NOMO-1 treated with dmso at 0.1 percent for 144 hours (cell line): ENCODE data around the gene TANGO6.
"Not testable (repeated sequence)": the region's sequence is repeated elsewhere in the genome, so short reads cannot be mapped to it uniquely, and the experiment has no call there.

ENCODE experiments used
- DNase-seq: peaks from one replicate; lab custom pipeline; 2025; ENCODE audit not compliant: unreplicated experiment; lab: John Stamatoyannopoulos, UW

Gene TANGO6

DNA sequence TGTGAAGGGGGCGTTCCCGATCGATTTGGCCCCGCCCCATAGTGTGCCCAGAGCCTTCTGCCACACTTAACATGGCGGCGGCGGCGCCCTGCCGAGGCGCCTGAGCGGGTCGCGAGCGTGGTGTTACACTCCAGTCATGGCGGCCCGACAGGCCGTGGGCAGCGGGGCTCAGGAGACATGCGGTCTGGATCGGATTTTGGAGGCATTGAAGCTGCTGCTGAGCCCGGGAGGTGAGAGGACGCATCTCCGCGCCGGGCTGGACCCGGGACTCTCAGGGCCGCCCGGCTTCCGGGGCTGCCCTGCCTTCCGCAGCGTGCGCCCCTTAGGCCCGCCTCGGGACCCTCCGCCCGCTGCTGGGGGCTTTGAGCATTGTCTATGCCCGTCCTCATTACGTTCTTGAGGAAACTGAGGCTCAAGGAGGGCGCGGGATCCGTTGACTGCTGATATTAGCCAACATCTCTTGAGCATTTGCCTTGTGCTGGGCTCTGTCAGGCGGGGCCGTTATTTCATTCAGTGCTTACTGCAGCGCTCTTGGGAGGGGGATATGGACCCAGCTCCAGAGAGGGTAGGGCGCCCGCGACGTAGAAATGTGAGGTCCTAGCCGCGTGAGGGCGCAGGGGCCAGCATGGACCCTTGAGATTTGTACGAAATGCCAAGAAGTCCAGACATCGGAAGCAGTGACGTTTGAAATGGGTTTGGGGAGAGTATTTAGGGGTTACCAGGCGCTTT lies at the start of gene TANGO6:
TSS of gene TANGO6 (plus strand) at position 50 of the 729 bp plus-strand sequence. CDS start at position 137, 87 bp downstream.
- peak; percentile 71 for DNase-seq

DNA sequence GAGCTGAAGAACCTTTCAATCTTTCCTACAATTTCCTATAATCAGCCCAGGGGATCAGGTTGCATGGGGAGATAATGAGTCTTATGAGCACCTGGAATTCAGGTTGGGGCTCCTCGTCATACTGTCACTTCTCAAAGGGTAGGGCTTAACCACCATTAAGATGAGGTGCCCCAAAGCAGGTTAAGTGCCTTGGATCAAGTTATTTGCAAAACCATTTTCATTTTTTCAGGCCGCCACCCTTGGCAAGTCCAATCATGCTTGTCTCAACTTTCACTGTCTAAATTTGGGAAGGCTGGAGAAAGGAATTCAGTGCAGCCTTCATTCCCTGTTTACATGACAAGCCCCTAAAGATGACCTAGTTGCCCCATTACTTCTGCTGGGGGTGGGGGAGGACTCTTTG lies 44.9 kb upstream of the TANGO6 start:
- no peak for DNase-seq

DNA sequence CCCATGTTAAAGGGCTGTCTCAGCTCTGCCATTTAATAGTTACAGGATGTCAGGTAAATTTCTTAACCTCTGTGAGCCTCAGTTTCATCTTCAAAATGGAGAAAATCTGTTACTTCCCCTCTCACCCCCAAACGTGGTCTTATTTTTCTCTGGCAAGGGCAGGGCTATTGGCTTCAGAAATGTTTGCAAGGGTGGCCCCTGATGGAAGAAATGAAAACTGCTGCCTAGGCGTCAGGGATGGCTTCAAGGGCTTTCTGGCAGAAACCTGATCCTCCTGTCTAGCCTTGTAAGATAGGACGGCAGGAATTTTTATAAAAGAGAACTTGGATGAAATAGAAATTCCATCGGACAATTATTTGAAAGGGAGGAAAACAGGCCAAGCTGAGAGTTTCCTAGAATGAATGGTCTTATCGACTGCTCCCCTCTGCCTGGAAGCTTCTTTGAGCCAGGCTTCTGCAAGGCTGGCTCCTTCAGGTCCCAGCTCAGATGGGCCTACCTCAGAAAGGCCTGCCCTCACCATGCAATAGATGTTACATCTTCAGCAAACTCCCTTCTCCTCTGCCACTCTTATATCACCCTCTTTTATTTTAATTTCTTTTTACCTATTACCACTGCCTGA lies 43.0 kb upstream of the TANGO6 start:
- DNase-seq: peak; percentile 71

DNA sequence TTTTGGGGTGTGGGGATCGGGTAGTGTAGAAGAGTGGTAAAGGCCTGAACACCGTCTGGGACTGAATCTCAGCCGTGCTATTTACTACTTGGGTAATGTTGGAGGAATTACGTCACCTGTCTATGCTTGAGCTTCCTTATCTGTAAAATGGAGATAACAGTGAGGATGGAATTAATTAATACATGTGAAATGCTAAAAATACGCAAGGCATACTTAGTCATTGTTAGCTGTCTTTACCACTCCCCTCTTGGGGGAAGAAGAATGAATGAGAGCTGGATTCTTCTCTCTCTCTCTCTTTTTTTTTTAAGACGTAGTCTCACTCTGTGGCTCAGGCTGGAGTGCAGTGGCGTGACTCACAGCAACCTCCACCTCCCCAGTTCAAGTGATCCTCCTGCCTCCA lies 41.1 kb upstream of the TANGO6 start:
- no peak for DNase-seq

DNA sequence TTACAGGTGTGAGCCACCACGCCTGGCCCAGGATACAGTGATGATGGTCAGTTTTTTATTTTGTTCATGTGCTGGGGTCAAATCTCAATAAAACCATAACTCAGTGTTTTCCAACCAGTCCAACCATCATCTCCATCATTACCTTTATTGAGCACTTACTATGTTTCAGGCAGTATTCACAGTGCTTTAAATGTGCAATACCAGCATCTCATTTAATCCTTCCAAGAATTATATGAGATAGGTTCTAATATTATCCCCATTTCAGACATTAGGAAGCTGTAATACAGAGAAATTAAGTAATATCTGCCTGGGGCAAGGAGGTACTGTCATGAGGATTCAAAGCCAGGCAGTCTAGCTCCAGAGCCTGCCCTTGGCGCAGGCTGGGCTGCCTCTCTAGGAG lies 36.9 kb upstream of the TANGO6 start:
- DNase-seq: no peak

DNA sequence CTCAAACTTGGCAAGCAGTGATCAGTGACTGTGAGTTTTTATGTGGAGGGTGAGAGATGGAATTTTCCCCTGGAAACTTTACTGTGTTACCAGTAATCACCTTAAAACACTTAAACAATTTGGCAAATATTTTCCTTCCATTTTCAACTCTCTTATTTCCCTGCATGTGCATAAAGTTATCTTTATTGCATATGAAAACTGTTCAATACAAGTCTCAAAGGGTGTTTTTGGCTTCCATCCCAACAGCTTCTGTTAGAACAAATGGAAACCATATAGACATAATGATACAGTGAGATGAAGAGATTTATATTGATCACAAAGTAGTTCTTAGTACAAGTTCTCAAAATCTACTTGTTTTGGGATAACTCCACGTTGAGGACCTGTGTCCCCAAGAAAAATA lies 36.4 kb upstream of the TANGO6 start:
- no peak for DNase-seq

DNA sequence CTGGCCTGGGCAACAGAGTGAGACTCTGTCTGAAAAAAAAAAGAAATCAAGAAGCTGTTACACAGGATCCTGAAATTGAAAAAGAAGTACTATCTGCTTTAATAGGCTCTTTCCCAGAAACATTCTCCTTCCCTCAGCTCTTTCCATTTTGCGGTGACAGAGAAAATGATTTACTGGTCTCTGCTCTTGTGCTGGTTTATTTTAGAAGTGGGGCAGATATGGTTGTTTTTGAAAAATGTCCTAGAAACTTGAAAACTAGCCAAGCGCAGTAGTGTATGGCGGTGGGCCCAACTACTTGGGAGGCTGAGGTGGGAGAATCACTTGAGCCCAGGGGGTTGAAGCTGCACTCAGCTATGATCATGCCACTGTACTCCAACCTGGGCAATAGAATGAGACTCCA lies 28.8 kb upstream of the TANGO6 start:
- DNase-seq: no peak

DNA sequence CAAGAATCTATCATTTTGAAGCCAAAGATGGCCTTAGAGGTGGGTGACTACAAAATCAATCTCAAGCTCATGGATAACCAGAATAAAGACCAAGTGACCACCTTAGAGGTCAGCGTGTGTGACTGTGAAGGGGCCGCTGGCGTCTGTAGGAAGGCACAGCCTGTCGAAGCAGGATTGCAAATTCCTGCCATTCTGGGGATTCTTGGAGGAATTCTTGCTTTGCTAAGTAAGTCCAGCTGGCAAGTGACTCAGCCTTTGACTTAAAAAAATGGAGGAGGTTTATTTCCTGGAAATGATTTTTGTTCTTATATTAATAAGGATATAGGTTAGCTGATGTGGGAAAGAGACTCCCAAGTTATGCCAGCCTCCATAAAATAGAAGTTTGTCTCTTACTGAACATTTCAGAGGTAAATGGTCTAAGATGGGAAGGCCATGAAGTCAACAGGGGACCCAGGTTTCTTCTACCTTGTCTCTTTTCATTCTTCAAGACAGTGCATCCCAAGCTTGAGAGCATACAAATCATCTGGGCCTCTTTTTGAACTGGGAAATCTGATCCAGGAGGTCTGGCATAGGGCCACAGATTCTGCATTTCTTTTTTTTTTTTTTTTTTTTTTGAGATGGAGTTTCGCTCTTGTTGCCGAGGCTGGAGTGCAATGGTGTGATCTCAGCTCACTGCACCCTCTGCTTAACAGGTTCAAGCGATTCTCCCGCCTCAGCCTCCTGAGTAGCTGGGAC lies 19.8 kb upstream of the TANGO6 start:
- DNase-seq: no peak

DNA sequence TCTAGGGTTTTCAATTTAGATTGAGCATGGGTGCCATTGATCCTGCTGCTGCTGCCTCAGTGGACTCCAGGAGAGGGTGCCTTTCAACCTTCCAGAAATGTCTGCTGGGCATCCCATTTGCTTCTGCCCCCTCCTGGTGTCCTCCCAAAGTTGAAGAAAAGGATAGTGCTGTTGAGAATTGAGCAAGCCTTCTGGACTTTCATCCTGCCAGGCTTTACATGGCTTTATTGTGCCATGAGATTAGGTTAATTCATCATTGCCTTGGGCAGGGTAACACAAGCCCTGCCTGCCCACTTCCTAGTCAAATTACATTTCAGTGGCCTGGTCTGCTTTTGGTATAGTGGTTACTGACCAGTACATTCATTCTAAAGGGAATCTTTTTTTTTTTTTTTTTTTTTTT lies 17.9 kb upstream of the TANGO6 start:
- no peak for DNase-seq

DNA sequence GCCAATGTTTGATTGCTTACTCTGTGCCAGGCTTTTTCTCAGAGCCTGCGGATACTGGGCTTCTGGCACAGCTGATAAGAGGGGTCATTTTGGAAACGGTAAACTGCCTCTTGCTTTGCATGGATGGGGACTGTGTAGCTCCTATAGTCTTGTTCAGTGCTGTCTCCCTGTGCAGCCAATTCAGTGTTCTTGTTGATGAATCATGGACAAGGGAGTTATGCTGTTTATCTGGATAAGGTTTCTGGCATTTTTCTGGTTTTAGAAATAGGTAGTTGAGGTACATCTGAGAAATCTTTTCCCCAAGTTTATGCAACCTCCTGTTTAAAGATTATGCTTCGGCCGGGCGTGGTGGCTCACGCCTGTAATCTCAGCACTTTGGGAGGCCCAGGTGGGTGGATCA lies 16.7 kb upstream of the TANGO6 start:
- DNase-seq: no peak

DNA sequence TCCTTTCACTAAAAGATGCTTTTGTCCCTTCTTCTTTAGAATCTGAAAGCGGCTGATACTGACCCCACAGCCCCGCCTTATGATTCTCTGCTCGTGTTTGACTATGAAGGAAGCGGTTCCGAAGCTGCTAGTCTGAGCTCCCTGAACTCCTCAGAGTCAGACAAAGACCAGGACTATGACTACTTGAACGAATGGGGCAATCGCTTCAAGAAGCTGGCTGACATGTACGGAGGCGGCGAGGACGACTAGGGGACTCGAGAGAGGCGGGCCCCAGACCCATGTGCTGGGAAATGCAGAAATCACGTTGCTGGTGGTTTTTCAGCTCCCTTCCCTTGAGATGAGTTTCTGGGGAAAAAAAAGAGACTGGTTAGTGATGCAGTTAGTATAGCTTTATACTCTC lies 10.1 kb upstream of the TANGO6 start:
- DNase-seq: no peak

DNA sequence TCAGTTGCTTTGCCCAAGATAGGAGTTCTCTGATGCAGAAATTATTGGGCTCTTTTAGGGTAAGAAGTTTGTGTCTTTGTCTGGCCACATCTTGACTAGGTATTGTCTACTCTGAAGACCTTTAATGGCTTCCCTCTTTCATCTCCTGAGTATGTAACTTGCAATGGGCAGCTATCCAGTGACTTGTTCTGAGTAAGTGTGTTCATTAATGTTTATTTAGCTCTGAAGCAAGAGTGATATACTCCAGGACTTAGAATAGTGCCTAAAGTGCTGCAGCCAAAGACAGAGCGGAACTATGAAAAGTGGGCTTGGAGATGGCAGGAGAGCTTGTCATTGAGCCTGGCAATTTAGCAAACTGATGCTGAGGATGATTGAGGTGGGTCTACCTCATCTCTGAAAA lies 8.8 kb upstream of the TANGO6 start:
- no peak for DNase-seq

DNA sequence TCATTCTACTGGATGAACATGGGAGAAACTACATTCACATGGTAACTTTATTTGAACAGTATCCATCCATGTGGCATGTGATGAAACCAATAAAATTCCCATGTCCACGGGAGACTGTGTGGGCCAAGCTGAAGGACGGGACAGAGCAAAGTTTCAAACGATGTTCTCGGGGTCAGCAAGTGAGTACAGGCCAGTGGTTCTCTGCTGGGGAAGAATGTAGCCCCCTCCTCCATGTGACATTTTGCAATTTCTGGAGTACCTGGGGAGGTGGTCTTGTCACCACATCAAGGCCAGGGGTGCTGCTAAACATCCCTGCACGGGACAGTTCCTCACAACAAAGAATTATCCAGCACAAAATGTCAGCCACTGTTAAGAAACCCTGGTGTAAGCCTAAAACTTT lies 7.4 kb upstream of the TANGO6 start:
- no peak for DNase-seq

DNA sequence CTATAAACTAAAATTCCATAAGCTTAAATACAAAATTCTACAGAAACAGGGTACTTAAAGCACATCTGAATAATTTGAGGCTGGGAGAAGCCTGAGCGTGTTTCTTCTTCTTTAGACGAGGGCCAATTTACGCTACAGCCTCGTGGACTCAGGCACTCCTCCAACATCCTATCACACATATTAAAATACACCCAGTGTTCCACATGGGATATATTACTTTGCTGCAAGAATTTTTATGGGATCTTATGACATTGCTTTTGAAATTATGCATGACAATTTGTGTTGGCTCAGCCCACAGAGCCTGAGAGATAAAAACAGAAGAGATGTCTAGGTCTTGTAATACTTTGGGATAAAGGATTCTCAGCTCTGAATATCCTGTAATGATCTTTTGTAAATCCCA lies 3.5 kb upstream of the TANGO6 start:
- no peak for DNase-seq

DNA sequence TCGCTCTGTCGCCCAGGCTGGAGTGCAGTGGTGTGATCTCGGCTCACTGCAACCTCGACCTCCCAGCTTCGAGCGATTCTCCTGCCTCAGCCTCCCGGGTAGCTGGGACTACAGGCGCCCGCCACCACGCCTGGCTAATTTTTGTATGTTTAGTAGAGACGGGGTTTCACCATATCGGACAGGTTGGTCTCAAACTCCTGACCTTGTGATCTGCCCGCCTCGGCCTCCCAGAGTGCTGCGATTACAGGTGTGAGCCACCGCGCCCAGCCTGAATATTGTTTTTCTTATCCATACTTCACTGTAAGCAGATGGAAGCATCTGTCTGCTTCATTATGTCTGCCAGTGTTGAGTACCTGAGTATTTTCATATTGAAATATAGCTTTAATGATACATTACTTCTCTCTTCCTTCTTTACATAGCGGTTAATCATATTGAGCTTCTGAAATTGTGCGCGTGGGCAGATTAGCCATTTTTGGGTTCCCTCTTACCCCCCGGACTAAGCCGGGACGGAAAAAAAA lies 308 bp upstream of the TANGO6 start:
- not testable (repeated sequence) for DNase-seq

DNA sequence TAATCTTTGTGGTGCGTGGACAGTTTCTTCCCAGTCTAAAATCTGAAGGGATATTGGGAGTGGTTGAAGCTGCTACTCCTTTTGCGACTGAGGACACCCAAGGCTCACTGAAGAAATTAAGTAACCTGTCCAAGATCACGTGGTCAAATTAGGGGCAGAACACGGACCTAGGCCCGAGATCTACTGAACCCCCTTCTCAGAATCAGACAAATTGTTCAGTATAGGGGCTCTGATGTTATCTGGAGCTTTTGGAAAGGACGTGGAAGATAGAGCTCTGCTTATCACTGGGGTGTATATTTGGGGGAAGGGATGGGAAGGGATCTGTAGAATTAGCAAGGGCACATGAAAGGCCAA lies 857 bp downstream of the TANGO6 start:
- no peak for DNase-seq

DNA sequence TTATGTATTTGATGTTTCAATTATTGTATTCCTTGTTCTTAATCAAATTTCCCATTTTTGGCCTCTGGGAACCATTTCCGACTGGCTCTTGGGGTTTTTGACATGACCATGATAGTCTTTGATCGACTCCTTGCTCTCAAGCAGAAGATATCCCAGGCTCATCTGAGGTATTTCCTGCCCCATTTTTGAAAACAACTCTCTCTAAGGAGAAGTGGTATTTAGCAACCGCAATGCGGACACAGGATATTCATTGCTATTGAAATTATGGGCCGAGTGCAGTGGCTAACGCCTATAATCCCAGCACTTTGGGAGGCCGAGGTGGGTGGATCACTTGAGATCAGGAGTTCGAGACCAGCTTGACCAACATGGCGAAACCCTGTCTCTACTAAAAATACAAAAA lies 5.5 kb downstream of the TANGO6 start:
- no peak for DNase-seq

DNA sequence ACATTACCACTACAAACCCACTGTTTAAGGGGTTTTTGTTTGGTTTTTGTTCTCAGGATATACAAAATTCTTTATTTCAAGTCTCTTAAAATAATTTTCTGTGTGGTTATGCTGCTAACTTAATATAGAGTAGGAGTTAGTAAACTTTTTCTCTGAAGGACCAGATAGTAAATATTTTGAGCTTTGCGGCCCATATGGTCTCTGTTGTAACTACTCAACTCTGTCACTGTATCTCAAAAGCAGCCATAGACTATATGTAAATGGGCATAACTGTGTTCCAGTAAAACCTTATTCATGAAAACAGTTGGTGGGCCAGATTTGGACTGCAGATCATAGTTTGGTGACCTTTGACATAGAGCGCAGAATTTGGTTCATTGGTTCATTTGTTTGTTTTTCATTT lies 7.2 kb downstream of the TANGO6 start:
- no peak for DNase-seq

DNA sequence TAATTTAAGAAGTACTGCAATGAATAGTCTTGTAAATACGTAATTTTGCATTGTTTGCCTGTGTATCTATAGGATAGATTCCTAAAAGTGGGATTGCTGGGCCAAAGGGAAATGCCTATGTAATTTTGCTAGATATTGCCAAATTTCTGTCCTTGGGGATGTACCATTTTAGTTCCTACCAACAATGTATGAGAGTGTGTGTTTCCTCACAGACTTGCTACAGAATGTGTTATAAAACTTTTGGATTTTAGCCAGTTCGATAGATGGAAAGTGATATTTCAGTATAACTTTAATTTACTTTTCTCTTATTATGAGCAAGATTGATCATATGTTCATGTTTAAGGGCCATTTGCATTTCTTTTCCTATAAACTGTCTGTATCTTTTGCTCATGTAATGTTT lies 8.3 kb downstream of the TANGO6 start:
- no peak for DNase-seq

DNA sequence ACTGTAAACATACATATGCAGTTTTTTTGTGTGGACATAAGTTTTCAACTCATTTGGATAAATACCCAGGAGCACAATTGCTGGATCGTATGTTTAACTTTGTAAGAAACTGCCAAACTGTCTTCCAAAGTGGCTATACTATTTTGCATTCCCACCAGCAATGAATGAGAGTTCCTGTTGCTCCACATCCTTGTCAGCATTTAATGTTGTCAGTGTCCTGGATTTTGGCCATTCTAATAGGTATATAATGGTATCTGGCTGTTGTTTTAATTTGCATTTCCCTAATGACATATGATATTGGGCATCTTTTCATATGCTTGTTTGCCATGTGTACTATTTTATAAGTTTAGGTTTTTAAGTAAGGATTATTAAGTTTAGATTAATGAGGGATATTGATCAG lies 14.1 kb downstream of the TANGO6 start:
- no peak for DNase-seq

DNA sequence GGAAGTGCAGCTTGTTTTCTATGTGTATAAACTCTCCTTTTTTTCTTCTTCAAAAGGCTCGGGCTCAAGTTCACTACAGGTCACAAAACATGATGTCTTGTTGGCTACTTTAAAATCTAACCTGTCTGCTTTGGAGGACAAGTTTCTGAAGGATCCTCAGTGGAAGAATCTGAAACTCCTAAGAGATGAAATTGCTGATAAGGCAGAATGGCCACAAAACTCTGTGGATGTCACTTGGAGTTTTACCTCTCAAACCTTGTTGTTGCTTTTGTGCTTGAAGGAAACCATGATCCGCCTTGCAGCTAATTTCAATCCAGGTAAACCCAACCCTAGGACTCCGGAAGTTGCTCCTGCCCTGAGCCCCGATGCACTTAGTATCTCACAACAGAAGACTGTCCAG lies 16.5 kb downstream of the TANGO6 start:
- DNase-seq: no peak
